GM23338 (cell line): ENCODE results near the gene ADGRL3. TPM values are rescaled to one million over a fixed set of nuclear protein-coding genes. Genes with fewer than 3 reads are reported as not detected.

ENCODE experiments used
- ATAC-seq: fragments of 200-7000 bp; cut with Tn5 transposase; 3 replicates; pipeline ENCODE4 v1.9.1; 2020
- DNase-seq: peaks from one replicate; pipeline ENCODE4 v3.0.0-alpha.2; 2015; ENCODE audit warnings: low spot score
- H2AFZ ChIP-seq: fragments of 200-600 bp; sonication (generic); 2 replicates; pipeline ENCODE4 v1.8.0; 2016; ENCODE audit warnings: antibody characterized with exemption, mild to moderate bottlenecking, moderate library complexity
- H3F3A ChIP-seq: fragments of 200-600 bp; sonication (generic); replicated peaks from 2 replicates; pipeline ENCODE4 v1.8.0; 2017; ENCODE audit warnings: antibody characterized with exemption, mixed run types, low read depth
- H3K27ac ChIP-seq: fragments of 200-600 bp; sonication (generic); 2 replicates; pipeline ENCODE4 v1.6.1; 2016; ENCODE audit warnings: low read depth
- H3K27me3 ChIP-seq: fragments of 200-600 bp; sonication (generic); 2 replicates; pipeline ENCODE4 v1.8.0; 2016; ENCODE audit warnings: mild to moderate bottlenecking, mixed run types, moderate library complexity; ENCODE audit not compliant: insufficient read depth
- H3K36me3 ChIP-seq: fragments of 200-600 bp; sonication (generic); 2 replicates; pipeline ENCODE4 v1.8.0; 2016; ENCODE audit warnings: mild to moderate bottlenecking; ENCODE audit not compliant: insufficient read depth
- H3K4me1 ChIP-seq: fragments of 200-600 bp; sonication (generic); 2 replicates; pipeline ENCODE4 v1.8.0; 2016; ENCODE audit warnings: mild to moderate bottlenecking, moderate library complexity; ENCODE audit not compliant: insufficient read depth
- H3K4me2 ChIP-seq: fragments of 200-600 bp; sonication (generic); 2 replicates; pipeline ENCODE4 v1.7.1; 2017; ENCODE audit warnings: mixed run types
- H3K4me3 ChIP-seq: fragments of 200-600 bp; sonication (generic); 2 replicates; pipeline ENCODE4 v1.6.1; 2016; ENCODE audit warnings: mixed run types
- H3K79me2 ChIP-seq: fragments of 200-600 bp; sonication (generic); replicated peaks from 2 replicates; pipeline ENCODE4 v1.8.0; 2017; ENCODE audit warnings: mild to moderate bottlenecking; ENCODE audit not compliant: insufficient read depth
- H3K9me2 ChIP-seq: fragments of 200-600 bp; sonication (generic); 2 replicates; pipeline ENCODE4 v1.8.0; 2017; ENCODE audit not compliant: insufficient read depth
- H4K20me1 ChIP-seq: fragments of 200-600 bp; sonication (generic); replicated peaks from 2 replicates; pipeline ENCODE4 v1.8.0; 2017; ENCODE audit warnings: mild to moderate bottlenecking; ENCODE audit not compliant: insufficient read depth
- H3K27ac Mint-ChIP-seq: 2 replicates; pipeline ENCODE4 v1.8.0; 2020; ENCODE audit warnings: inconsistent platforms, mild to moderate bottlenecking, moderate library complexity, mixed read lengths
- H3K27me3 Mint-ChIP-seq: 3 replicates; pipeline ENCODE4 v1.8.0; 2022; ENCODE audit warnings: low read depth, mild to moderate bottlenecking, moderate library complexity, mixed read lengths, inconsistent platforms; ENCODE audit not compliant: insufficient read depth, poor library complexity
- H3K36me3 Mint-ChIP-seq: 3 replicates; pipeline ENCODE4 v1.8.0; 2021; ENCODE audit warnings: low read depth, mild to moderate bottlenecking, inconsistent platforms, moderate library complexity, mixed read lengths
- H3K4me1 Mint-ChIP-seq: 3 replicates; pipeline ENCODE4 v1.8.0; 2020; ENCODE audit warnings: mild to moderate bottlenecking, inconsistent platforms, mixed read lengths
- H3K4me3 Mint-ChIP-seq: 3 replicates; pipeline ENCODE4 v1.8.0; 2021; ENCODE audit warnings: moderate library complexity, mild to moderate bottlenecking, inconsistent platforms, mixed read lengths
- H3K9me3 Mint-ChIP-seq: 3 replicates; pipeline ENCODE4 v1.8.0; 2020; ENCODE audit warnings: moderate library complexity, mild to moderate bottlenecking, inconsistent platforms, mixed read lengths
- CREB1 ChIP-seq: fragments of 250-450 bp; sonication (Bioruptor Pico); IDR thresholded peaks from 2 replicates; pipeline ENCODE4 v1.5.0; 2020; ENCODE audit warnings: low read depth, mild to moderate bottlenecking, moderate library complexity
- EZH2 ChIP-seq: fragments of 200-600 bp; sonication (generic); IDR thresholded peaks from one replicate; pipeline ENCODE4 v1.8.0; 2017; ENCODE audit warnings: antibody characterized with exemption, mild to moderate bottlenecking, low read depth; ENCODE audit not compliant: unreplicated experiment
- EZH2phosphoT487 ChIP-seq: fragments of 200-600 bp; sonication (generic); IDR thresholded peaks from one replicate; pipeline ENCODE4 v1.8.1; 2018; ENCODE audit warnings: antibody characterized with exemption; ENCODE audit not compliant: unreplicated experiment
- JUNB ChIP-seq: IDR thresholded peaks from one replicate; pipeline ENCODE4 v1.6.1; 2016; ENCODE audit warnings: antibody characterized with exemption; ENCODE audit not compliant: unreplicated experiment
- NANOG ChIP-seq: IDR thresholded peaks from 2 replicates; pipeline ENCODE4 v1.6.1; 2016; ENCODE audit warnings: antibody characterized with exemption, borderline replicate concordance
- POLR2AphosphoS5 ChIP-seq: IDR thresholded peaks from 2 replicates; pipeline ENCODE4 v1.6.1; 2016; ENCODE audit warnings: antibody characterized with exemption, low read depth
- STAT1 ChIP-seq: IDR thresholded peaks from one replicate; pipeline ENCODE4 v1.6.1; 2016; ENCODE audit warnings: antibody characterized with exemption; ENCODE audit not compliant: unreplicated experiment
- ZNF114 ChIP-seq: fragments of 250-450 bp; sonication (Bioruptor Pico); IDR thresholded peaks from 2 replicates; pipeline ENCODE4 v1.5.0; 2020; ENCODE audit warnings: mild to moderate bottlenecking, moderate library complexity
- ZNF331 ChIP-seq: fragments of 250-450 bp; sonication (Bioruptor Pico); IDR thresholded peaks from 2 replicates; pipeline ENCODE4 v1.5.0; 2020; ENCODE audit warnings: low read depth, mild to moderate bottlenecking, moderate library complexity
- polyA plus RNA-seq: library from polyadenylated mRNA; unstranded; fragments of >200 nt; fragmentation: Nextera tagmentation; extraction: Ambion mirVana; gene quantifications from 2 replicates; pipeline ENCODE4 v1.2.1, GENCODE V29; 2016
- total RNA-seq: library from RNA; depleted of rRNA; stranded (reverse); fragments of >200 nt; shearing (Covaris generic); gene quantifications from 2 replicates; pipeline ENCODE4 v1.2.3, GENCODE V29; 2014
- TF ChIP-seq, protein P1 (sequence below), 2 experiments: fragments of 200-600 bp in 1 of 2; sonication (generic) in 1 of 2; conservative IDR thresholded peaks; 2 replicates each; pipeline versions ENCODE4 v1.5.1 to v1.6.1; 2016 to 2017; ENCODE audit warnings: antibody characterized with exemption in 2 of 2, low read depth in 2 of 2, mild to moderate bottlenecking in 2 of 2, moderate library complexity in 1 of 2
- TF ChIP-seq, protein P2 (sequence below): IDR thresholded peaks from 2 replicates; pipeline ENCODE4 v1.6.1; 2016; ENCODE audit warnings: antibody characterized with exemption
- TF ChIP-seq, protein P3 (sequence below): IDR thresholded peaks from one replicate; pipeline ENCODE4 v1.6.1; 2018; ENCODE audit warnings: antibody characterized with exemption; ENCODE audit not compliant: unreplicated experiment

ADGRL3 gene
- total and polyA plus RNA-seq, 2 experiments from 2014 or later: 9.7 to 16.5 TPM

DNA sequence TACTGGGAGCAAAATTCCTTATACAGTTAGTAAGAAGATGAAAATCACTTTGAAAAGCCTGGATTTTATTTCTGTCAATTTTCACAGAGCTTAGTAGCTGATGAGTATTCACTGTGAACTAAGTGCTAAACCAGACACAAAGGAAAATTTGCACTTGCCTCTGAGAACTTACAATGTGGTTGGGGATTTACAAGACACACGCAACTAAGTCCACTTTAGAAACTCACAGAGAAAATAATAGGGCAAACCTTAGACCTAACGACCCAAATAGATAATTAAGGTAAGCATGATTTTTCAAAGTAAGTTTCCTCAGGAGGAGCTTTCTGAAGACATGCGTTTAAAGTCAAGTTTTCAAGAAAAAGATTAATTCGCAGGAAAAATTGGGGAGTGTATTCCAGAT lies 708.9 kb downstream of the ADGRL3 start (continued):
- no peak for TF ChIP-seq STAT1
- TF ChIP-seq ZNF114: no peak
- TF ChIP-seq EZH2phosphoT487: no peak
- no peak for TF ChIP-seq POLR2AphosphoS5
- no peak for TF ChIP-seq EZH2
- TF ChIP-seq, protein P1, sequence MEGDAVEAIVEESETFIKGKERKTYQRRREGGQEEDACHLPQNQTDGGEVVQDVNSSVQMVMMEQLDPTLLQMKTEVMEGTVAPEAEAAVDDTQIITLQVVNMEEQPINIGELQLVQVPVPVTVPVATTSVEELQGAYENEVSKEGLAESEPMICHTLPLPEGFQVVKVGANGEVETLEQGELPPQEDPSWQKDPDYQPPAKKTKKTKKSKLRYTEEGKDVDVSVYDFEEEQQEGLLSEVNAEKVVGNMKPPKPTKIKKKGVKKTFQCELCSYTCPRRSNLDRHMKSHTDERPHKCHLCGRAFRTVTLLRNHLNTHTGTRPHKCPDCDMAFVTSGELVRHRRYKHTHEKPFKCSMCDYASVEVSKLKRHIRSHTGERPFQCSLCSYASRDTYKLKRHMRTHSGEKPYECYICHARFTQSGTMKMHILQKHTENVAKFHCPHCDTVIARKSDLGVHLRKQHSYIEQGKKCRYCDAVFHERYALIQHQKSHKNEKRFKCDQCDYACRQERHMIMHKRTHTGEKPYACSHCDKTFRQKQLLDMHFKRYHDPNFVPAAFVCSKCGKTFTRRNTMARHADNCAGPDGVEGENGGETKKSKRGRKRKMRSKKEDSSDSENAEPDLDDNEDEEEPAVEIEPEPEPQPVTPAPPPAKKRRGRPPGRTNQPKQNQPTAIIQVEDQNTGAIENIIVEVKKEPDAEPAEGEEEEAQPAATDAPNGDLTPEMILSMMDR (conservative IDR thresholded peaks at IDR 0.05; ENCODE audit: low read depth in 2 of 2): no peak

DNA sequence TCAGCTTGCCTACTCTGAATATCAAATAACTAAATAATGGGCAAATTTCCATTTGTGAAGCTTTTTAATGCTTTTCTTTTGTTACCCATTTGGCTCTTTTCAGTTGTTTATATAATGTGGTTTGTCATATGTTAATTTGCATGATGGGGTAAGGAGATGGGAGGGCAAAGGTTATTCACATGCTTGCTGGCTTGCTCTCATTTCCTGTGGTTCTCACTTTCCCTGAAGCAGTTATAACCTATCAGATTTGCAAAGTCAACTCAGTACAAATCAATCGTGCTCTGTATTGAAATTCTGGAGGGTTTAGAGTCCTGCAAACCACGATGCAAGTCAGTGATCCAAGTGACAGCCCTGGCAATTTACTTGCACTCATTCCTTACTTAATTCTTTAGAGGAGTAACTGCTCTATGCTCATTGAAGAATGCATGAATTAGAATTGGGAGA lies 711.2 kb downstream of the ADGRL3 start:
- Histone ChIP-seq H3K4me1 (peaks cover 61% of the 10 kb centered on the region), H3K79me2 (no peaks in the 10 kb centered on the region), H4K20me1 (no peaks in the 10 kb centered on the region), H3K9me2 (no peaks in the 10 kb centered on the region), H3F3A (no peaks in the 10 kb centered on the region), H3K4me3 (peak overlapping the region; percentile 5), H3K4me2 (peak overlapping the region; percentile 55), H3K27me3 (no peaks in the 10 kb centered on the region), H2AFZ (no peak overlapping the region), H3K27ac (peak overlapping the region; percentile 43), H3K36me3 (no peaks in the 10 kb centered on the region)
- peaks cover 51% of the 10 kb centered on the region for H3K4me1 Mint-ChIP-seq
- no peaks in the 10 kb centered on the region for H3K9me3 Mint-ChIP-seq
- ATAC-seq: peak; percentile 93
- TF ChIP-seq, protein P2, sequence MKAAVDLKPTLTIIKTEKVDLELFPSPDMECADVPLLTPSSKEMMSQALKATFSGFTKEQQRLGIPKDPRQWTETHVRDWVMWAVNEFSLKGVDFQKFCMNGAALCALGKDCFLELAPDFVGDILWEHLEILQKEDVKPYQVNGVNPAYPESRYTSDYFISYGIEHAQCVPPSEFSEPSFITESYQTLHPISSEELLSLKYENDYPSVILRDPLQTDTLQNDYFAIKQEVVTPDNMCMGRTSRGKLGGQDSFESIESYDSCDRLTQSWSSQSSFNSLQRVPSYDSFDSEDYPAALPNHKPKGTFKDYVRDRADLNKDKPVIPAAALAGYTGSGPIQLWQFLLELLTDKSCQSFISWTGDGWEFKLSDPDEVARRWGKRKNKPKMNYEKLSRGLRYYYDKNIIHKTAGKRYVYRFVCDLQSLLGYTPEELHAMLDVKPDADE: peak; percentile 64
- TF ChIP-seq JUNB: no peak
- peak; percentile 99 for TF ChIP-seq NANOG
- peak overlapping the region; percentile 35; the same call in 2 of the 3 replicates for H3K4me3 Mint-ChIP-seq
- no peaks in the 10 kb centered on the region for H3K36me3 Mint-ChIP-seq
- peak overlapping the region; percentile 86 for H3K27ac Mint-ChIP-seq
- DNase-seq: peak; percentile 60
- peaks cover 3% of the 10 kb centered on the region for H3K27me3 Mint-ChIP-seq

DNA sequence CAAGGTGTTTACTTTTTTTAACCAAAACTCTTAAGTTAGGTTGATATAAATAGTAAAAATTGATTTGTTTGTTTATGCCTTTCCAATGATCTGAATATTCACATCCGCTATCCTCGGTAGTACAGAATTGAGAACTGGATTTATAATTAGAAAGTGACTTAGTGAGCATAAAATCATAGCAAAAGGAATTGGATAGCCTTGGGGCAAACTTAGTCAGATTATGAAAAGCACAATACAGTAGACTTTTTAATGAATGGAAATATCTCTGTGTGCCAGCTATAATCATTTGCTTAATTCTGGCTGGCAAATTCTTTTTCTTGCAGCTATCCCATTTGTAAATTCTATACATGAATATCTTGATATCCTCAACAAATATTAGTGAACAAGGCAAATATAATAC lies 713.5 kb downstream of the ADGRL3 start:
- Mint-ChIP-seq H3K4me3 (no peak overlapping the region), H3K27me3 (peaks cover 3% of the 10 kb centered on the region), H3K4me1 (peaks cover 64% of the 10 kb centered on the region), H3K36me3 (peaks cover 5% of the 10 kb centered on the region; the same call in 1 of the 3 replicates), H3K9me3 (no peaks in the 10 kb centered on the region), H3K27ac (no peak overlapping the region)
- no peaks in the 10 kb centered on the region for H3F3A ChIP-seq
- H3K27me3 ChIP-seq: no peaks in the 10 kb centered on the region
- ATAC-seq (no peak), DNase-seq (no peak)
- H3K4me3 ChIP-seq: no peak overlapping the region
- no peak for TF ChIP-seq STAT1
- no peak for TF ChIP-seq NANOG
- TF ChIP-seq POLR2AphosphoS5: no peak
- TF ChIP-seq, protein P2: no peak
- TF ChIP-seq EZH2phosphoT487: no peak
- TF ChIP-seq JUNB: no peak
- no peak for TF ChIP-seq CREB1 (CRISPR knock-in tag)
- TF ChIP-seq ZNF331 (CRISPR knock-in tag): no peak
- TF ChIP-seq EZH2: no peak
- TF ChIP-seq, protein P3, sequence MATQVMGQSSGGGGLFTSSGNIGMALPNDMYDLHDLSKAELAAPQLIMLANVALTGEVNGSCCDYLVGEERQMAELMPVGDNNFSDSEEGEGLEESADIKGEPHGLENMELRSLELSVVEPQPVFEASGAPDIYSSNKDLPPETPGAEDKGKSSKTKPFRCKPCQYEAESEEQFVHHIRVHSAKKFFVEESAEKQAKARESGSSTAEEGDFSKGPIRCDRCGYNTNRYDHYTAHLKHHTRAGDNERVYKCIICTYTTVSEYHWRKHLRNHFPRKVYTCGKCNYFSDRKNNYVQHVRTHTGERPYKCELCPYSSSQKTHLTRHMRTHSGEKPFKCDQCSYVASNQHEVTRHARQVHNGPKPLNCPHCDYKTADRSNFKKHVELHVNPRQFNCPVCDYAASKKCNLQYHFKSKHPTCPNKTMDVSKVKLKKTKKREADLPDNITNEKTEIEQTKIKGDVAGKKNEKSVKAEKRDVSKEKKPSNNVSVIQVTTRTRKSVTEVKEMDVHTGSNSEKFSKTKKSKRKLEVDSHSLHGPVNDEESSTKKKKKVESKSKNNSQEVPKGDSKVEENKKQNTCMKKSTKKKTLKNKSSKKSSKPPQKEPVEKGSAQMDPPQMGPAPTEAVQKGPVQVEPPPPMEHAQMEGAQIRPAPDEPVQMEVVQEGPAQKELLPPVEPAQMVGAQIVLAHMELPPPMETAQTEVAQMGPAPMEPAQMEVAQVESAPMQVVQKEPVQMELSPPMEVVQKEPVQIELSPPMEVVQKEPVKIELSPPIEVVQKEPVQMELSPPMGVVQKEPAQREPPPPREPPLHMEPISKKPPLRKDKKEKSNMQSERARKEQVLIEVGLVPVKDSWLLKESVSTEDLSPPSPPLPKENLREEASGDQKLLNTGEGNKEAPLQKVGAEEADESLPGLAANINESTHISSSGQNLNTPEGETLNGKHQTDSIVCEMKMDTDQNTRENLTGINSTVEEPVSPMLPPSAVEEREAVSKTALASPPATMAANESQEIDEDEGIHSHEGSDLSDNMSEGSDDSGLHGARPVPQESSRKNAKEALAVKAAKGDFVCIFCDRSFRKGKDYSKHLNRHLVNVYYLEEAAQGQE: no peak
- H3K79me2 ChIP-seq: no peaks in the 10 kb centered on the region
- H3K36me3 ChIP-seq: no peaks in the 10 kb centered on the region
- no peak overlapping the region for H3K4me2 ChIP-seq
- no peak overlapping the region for H2AFZ ChIP-seq
- H3K9me2 ChIP-seq: no peaks in the 10 kb centered on the region
- peaks cover 61% of the 10 kb centered on the region for H3K4me1 ChIP-seq
- no peaks in the 10 kb centered on the region for H4K20me1 ChIP-seq
- no peak overlapping the region for H3K27ac ChIP-seq
